NCI-H2196 treated with DMSO at 0.1 percent for 48 hours (cell line): ENCODE measurements around the gene VWCE.

ENCODE experiments used
- DNase-seq: peaks from one replicate; lab custom pipeline; 2025; ENCODE audit not compliant: unreplicated experiment; lab: John Stamatoyannopoulos, UW

The VWCE gene, protein sequence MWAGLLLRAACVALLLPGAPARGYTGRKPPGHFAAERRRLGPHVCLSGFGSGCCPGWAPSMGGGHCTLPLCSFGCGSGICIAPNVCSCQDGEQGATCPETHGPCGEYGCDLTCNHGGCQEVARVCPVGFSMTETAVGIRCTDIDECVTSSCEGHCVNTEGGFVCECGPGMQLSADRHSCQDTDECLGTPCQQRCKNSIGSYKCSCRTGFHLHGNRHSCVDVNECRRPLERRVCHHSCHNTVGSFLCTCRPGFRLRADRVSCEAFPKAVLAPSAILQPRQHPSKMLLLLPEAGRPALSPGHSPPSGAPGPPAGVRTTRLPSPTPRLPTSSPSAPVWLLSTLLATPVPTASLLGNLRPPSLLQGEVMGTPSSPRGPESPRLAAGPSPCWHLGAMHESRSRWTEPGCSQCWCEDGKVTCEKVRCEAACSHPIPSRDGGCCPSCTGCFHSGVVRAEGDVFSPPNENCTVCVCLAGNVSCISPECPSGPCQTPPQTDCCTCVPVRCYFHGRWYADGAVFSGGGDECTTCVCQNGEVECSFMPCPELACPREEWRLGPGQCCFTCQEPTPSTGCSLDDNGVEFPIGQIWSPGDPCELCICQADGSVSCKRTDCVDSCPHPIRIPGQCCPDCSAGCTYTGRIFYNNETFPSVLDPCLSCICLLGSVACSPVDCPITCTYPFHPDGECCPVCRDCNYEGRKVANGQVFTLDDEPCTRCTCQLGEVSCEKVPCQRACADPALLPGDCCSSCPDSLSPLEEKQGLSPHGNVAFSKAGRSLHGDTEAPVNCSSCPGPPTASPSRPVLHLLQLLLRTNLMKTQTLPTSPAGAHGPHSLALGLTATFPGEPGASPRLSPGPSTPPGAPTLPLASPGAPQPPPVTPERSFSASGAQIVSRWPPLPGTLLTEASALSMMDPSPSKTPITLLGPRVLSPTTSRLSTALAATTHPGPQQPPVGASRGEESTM

GRCh38 chr11:61294717-61295595, at the start of gene VWCE:
VWCE (minus strand) TSS chr11:61295316; CDS start chr11:61295037, 279 bp downstream.
- no peak for DNase-seq

- no peak for DNase-seq
Measured at GRCh38 chr11:61343792-61344745, 49.0 kb upstream of the VWCE start.

DNA sequence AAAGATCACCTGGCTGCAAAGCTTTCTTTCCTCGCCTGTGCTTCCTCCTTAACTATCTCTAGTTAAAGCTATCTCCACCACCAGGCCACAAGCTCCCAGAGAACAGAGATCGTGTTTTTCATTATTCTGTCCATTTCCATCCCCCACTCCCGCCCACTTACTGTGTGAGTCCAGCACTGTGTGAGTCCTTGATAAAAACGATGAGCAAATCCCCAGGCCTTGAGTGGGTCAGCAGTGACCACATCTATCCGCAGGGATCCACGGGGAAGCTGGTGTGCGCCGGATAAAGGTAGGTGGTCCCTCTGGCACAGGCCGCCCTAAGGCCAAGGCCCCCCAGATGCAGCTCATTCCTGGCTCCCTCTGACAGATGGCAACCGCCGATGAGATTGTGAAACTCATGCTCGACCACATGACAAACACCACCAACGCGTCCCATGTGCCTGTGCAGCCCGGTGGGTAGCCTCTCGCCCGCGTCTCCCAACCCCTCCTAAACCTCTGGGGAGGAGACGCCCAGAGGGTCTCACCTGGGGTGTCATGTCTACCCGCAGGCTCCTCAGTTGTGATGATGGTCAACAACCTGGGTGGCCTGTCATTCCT, 47.2 kb upstream of the VWCE start:
- DNase-seq, result no peak

DNA sequence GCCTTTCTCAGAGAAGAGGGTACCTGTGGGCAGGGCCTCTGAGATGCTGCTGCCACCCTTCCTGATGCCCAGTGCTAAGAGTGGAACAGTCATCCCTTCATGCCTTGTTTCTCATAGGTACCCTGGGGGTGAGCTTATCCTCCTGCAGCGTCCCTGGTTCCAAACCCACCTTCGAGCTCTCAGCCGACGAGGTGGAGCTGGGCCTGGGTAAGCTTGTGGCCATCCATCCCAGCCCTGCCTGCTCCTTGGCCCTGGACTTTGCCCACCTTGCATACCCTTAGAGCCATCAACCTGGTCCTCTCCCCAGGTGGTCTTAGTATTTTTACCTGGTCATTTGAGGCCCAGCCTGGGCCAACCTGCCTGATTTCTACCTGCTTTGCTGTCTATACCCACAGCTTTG, 46.6 kb upstream of the VWCE start:
- no peak for DNase-seq

DNA sequence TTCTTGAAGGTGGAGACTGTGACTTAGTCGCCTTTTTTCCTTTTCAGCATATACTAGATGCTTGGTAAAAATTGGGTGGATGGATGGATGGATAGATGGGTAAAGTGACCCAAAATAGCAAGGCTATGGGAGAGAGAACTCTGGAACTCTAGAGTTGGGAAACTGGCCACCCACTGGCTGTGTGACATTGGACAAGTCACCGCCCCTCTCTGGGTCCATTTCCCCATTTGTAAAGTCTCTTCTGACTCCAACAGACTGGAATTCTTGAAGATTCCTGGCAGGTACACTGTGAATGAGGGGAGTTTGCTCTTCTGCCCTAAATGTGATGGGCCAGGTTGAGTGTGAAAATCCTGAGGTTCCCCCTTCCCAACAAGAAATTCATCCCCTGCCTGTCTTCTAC, 45.9 kb upstream of the VWCE start:
- DNase-seq, result no peak

- DNase-seq, result no peak
Measured at GRCh38 chr11:61339490-61339878, 44.4 kb upstream of the VWCE start.

GRCh38 chr11:61338783-61339489, 43.8 kb upstream of the VWCE start:
- no peak for DNase-seq

- DNase-seq, result no peak
Measured at GRCh38 chr11:61337706-61338470, 42.8 kb upstream of the VWCE start.

DNA sequence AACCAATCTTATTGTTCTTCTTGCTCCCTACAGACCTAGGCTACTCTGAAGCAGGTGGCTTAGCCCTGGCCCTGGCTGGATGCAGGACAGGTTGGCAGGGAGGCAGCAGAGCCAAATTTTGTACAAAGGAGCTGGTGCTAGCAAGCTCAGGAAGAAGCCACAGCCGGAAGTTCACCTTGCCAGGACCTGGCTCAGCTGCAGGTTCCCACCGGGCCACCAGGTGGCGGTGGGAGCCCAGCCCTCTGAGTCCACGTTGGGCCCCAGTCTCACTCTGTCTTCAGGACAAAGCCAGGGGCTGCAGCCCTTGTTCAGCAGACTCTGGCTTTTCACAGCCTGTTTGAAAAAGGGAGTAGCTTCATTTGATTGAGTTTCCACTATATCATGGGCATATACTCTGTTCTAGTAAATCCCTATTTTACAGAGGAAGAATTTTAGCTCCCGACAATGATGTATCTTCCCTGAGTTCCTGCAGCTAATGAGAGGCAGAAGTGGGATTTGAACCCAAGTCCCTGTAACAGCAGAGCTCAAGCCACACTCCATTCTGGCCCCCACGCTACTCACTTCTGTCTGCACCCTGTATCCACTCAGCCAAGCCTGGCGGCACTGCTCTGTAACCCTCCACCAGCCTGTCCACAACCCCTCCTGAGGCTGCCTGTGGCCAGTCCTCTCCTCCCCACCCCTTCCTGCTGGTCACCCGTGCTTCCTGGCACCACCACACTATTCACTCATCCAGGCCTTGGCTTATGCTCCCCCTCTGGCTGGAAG, 41.2 kb upstream of the VWCE start:
- DNase-seq, result peak; percentile 83

DNA sequence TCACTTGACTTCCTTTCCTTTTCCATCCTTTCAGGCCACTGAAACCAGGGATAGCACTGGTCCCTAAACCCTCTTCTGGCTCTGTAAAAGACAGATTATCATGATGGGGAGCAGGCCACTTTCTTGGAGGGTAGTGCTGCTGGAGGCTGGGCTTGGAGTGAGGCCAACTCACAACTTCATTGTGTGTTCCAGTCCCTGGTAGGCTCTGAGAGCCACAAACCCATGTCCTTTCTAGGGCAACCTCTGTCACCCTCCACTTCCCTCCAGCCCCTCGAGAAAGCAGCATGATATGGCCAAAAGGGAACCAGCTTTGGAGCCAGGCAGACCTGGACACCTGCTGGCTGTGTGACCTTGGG, 40.2 kb upstream of the VWCE start:
- no peak for DNase-seq

DNA sequence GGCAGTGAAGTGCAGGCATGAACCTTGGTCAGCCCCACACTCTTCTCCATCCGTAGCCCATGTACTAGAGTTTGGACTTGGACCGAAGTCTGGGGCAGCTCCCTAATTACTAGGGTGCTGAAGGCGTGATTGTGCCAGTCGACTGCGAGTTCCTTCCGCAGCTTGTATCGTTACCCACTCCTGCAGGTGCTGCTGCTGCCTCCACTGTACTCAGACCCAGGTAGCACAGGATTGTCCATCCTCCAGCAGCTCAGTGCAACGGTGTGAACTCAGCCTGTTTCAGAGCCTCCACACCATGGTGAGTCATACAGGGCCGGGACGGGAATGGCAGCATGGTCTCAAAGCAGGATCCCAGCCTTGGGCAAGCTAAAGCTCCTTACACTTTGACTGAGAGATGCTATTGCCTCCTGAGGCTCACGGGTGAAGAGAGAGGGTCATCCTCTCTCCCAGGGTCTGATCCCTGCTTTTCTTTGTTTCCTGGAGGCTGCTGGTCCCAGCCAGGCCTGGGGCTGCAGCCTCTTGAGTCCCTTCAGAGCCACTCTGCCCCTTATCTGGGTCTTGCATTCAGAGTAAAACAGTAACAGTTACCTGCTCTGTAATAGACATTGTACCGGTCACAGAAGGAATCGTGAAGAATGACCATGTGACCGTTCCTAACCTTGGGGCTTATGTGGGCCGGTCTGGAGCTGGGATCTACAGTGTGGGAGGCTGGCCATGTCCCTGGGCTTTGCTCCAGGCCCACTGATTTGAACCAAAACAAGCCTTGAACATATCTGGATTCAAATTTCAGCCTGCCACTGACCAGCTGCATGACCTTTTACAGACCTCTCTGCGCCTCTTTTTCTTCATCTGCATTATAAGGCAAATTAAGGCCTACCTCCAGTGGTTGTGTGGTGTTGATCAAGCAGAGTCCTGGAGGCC, 39.6 kb upstream of the VWCE start:
- DNase-seq, result no peak

DNA sequence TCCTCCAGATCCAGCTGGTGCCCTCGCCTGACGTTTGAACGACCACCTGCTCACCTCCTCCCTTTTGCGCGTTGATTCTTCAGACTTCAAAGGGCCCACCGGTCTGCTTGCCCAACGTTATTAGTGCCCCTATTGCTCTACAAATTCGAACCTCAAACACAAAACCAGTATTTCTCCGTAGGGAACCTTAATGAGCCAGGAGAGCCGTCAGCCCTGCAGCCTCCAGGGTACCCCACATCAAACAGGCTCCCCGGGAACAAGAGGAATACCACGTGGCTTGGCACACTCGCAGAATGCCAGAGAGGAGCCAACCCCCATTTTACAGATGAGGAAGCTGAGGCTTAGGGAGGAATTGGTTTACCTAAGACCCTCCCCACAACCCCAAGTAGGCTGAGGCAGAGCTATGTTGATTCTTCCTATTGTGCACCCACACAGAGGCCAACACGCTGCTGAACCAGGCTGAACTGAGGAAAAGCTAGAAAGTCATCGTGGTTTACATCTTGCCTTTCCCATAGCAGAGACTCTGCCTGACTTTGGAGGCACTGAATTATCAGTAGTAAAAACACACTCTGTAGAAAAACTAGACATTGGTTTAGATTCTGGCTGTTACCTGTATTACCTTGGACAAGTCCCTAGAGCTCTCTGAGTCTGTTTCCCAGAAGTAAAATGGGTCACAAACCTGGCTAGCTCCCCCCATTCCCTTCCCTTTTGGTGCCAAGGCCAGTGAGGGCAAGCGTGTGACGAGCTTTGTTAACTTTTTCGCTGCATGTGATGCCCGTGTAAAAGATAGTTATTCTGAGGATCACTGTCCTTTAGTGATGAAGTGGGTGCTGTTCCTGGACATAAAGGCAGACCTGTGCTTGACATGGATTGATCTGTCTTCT, 38.7 kb upstream of the VWCE start:
- no peak for DNase-seq

DNA sequence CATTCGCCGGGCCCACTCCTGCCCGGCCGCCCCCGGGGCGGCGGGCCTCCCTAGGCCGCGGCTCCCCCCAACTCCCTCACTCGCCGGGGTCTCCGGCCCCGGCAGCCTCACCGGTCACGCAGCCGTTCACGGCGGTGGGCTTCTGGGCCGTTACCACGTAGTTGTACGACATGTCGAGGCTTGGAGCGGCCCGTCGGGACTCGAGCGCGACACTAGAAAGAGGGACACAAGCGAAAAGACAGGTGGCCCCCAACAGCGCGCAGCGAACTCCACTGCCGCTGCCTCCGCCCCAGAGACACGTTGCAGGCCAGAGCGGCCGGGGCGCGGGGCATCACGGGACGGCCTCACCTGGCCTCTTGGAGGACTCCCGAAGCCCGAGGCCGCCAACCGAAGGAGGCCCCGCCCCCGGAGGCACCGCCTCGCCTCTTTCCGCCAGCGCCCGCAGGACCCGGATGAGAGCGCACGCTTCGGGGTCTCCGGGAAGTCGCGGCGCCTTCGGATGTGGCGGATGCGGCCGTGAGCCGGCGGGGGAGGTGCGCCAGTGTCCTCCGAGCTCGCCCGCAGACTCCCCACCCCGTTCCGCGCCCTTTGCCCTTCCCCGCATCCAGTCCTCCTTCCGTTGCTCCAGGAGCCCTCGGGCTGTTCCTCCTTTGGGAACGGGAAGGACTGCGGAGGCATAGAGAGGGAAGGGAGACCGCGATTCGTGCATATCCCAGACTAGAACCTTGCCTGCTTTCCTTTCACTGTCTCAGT, 37.9 kb upstream of the VWCE start, which contains the start of the genes DDB1 and TKFC:
Gene DDB1, minus strand, starts transcription at position 309 of the 753 bp plus-strand sequence. Its CDS starts 137 bp downstream, at position 172.
Gene TKFC, plus strand, starts transcription at position 432 of the 753 bp plus-strand sequence. CDS start 1,501 bp downstream, outside the sequence.
- DNase-seq, result peak; percentile 85

DNA sequence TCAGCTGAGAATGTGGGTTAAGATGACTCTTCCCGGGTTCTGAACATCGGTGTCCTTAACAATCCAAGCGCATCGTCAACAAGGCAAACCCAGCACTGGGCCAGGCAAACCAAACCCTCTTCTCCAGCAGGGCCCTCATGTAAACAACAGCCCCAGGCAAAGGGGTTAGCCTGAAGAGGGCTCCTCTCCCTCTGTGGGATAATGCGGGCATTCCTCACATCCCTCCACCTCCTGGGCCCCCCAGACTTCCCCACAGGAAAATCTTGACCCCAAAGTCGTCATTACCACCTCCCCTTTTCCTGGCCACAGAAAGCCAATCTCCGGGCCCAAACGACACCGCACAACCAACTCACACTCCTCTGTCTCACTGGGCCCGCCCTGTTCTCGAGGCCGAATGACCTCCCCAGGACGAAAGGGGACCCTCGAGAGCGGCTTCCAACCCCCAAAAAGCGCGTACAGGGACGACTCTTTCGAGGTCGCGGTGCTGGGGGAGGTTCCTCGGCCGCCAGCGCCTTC, 37.2 kb upstream of the VWCE start:
- DNase-seq, result no peak
